Measurements from ENCODE around the gene PATL1. TPM values are rescaled to one million over a fixed set of nuclear protein-coding genes. Genes with fewer than 3 reads are reported as not detected.

PATL1 gene
- total RNA-seq, 1 experiment from 2014 or later, result 31.9 TPM

DNA sequence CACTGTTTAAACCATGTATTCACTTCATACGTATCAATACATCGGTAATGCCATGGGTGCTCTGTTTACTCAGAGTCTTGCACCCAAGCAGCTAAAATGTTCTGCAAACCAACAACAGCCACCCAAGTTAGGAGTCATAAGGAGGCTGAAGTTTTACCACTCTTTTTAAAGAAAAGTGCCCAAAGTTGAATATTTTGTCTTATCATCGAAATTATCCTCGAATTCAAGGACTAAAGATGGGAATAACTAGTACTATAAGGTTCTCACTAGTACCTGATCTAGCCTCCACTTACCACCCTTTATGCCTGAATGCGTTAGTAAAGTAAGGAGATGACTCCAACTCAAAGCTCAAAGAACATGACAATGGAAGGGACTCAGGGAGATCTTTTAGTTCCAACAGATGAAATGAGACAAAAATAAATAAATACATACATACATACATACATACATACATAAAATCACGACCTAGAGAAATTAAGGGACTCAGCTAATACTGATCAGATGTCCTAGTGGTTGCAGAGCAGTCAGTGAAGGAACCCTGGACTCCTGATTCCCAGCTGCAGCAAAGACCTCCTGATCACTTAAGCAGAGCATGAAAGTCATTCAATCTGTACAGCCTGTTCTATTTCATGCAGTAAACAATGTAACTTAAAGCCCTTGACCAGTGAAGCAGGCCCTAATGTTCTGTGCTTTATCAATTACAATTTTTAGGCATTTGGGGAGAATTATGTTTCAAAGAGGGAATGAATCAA lies 61.0 kb downstream of the PATL1 start:
- peaks cover 83% of the 10 kb centered on the region for H3K79me2 ChIP-seq (ENCODE audit: low read length)

GRCh38 chr11:59602432-59602831 lies 66.4 kb downstream of the PATL1 start:
- H3K79me2 ChIP-seq (ENCODE audit: low read length), result peaks cover 50% of the 10 kb centered on the region
- no peaks in the 10 kb centered on the region for H4K20me1 ChIP-seq (ENCODE audit: insufficient read depth, low read depth, low read length)
- no peak overlapping the region for H2AFZ ChIP-seq (ENCODE audit: low read length)
- no peak overlapping the region for H3K9ac ChIP-seq (ENCODE audit: low read length)
- no peak for DNase-seq
- no peaks in the 10 kb centered on the region for H3K9me3 ChIP-seq (ENCODE audit: low read length)
- H3K4me3 ChIP-seq (ENCODE audit: low read length), result no peak overlapping the region
- no peak overlapping the region for H3K27ac ChIP-seq (ENCODE audit: low read length)
- H3K4me1 ChIP-seq (ENCODE audit: low read length), result no peaks in the 10 kb centered on the region
- H3K9me2 ChIP-seq (replicated peaks; ENCODE audit: insufficient read depth, low read length), result no peaks in the 10 kb centered on the region
- no peaks in the 10 kb centered on the region for H3K27me3 ChIP-seq (ENCODE audit: low read length)
- H3K4me2 ChIP-seq (ENCODE audit: low read depth, low read length, poor library complexity, severe bottlenecking), result no peak overlapping the region
- peaks cover 61% of the 10 kb centered on the region for H3K36me3 ChIP-seq (ENCODE audit: insufficient read depth, low read length)

More for the DNA sequence above, 61.0 kb downstream of the PATL1 start:
- Histone ChIP-seq H3K9me3 (ENCODE audit: low read length) (no peaks in the 10 kb centered on the region), H3K4me2 (ENCODE audit: low read depth, low read length, poor library complexity, severe bottlenecking) (no peak overlapping the region), H4K20me1 (ENCODE audit: insufficient read depth, low read depth, low read length) (0 out of 2 replicates have a peak, but pooled peaks cover 9% of the 10 kb centered on the region), H3K27me3 (ENCODE audit: low read length) (no peaks in the 10 kb centered on the region), H3K36me3 (ENCODE audit: insufficient read depth, low read length) (peaks cover 57% of the 10 kb centered on the region; the same call in 1 of the 2 replicates), H3K27ac (ENCODE audit: low read length) (no peak overlapping the region), H3K9ac (ENCODE audit: low read length) (no peak overlapping the region), H2AFZ (ENCODE audit: low read length) (no peak overlapping the region), H3K4me1 (ENCODE audit: low read length) (peaks cover 11% of the 10 kb centered on the region), H3K4me3 (ENCODE audit: low read length) (no peak overlapping the region), H3K9me2 (replicated peaks; ENCODE audit: insufficient read depth, low read length) (no peaks in the 10 kb centered on the region)
- DNase-seq, result no peak

GRCh38 chr11:59601788-59602187 lies 67.0 kb downstream of the PATL1 start:
- no peaks in the 10 kb centered on the region for H3K9me3 ChIP-seq (ENCODE audit: low read length)
- H3K27ac ChIP-seq (ENCODE audit: low read length), result no peak overlapping the region
- no peak overlapping the region for H2AFZ ChIP-seq (ENCODE audit: low read length)
- peaks cover 43% of the 10 kb centered on the region for H3K79me2 ChIP-seq (ENCODE audit: low read length)
- no peak overlapping the region for H3K4me2 ChIP-seq (ENCODE audit: low read depth, low read length, poor library complexity, severe bottlenecking)
- H3K27me3 ChIP-seq (ENCODE audit: low read length), result no peaks in the 10 kb centered on the region
- H3K36me3 ChIP-seq (ENCODE audit: insufficient read depth, low read length), result peaks cover 56% of the 10 kb centered on the region
- no peak overlapping the region for H3K4me3 ChIP-seq (ENCODE audit: low read length)
- no peaks in the 10 kb centered on the region for H3K4me1 ChIP-seq (ENCODE audit: low read length)
- no peaks in the 10 kb centered on the region for H3K9me2 ChIP-seq (replicated peaks; ENCODE audit: insufficient read depth, low read length)
- no peak overlapping the region for H3K9ac ChIP-seq (ENCODE audit: low read length)
- DNase-seq, result no peak
- no peaks in the 10 kb centered on the region for H4K20me1 ChIP-seq (ENCODE audit: insufficient read depth, low read depth, low read length)

DNA sequence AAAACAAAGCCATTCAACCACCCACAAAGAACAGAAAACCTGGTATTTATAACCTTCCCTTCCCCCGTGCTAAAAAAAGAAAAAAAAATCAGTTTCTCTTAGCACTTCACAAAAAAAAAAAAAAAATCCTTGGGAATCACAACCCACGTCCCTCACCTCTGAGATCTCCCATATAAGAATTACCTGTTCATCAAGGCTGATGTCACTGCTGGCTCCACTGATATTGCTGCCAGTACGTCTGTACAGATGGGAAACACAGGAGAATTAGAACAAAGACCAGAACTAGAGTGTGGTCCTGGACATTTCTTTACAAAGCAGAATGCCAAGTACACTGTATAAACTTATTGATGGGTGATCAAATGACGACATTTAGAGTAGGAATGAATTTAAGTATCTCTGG lies 68.2 kb downstream of the PATL1 start:
- no peaks in the 10 kb centered on the region for H4K20me1 ChIP-seq (ENCODE audit: insufficient read depth, low read depth, low read length)
- peaks cover 54% of the 10 kb centered on the region for H3K36me3 ChIP-seq (ENCODE audit: insufficient read depth, low read length)
- DNase-seq, result no peak
- no peaks in the 10 kb centered on the region for H3K9me3 ChIP-seq (ENCODE audit: low read length)
- H3K4me1 ChIP-seq (ENCODE audit: low read length), result no peaks in the 10 kb centered on the region
- H2AFZ ChIP-seq (ENCODE audit: low read length), result no peak overlapping the region
- no peak overlapping the region for H3K4me2 ChIP-seq (ENCODE audit: low read depth, low read length, poor library complexity, severe bottlenecking)
- no peak overlapping the region for H3K27ac ChIP-seq (ENCODE audit: low read length)
- no peaks in the 10 kb centered on the region for H3K27me3 ChIP-seq (ENCODE audit: low read length)
- peaks cover 32% of the 10 kb centered on the region for H3K79me2 ChIP-seq (ENCODE audit: low read length)
- no peaks in the 10 kb centered on the region for H3K9me2 ChIP-seq (replicated peaks; ENCODE audit: insufficient read depth, low read length)
- no peak overlapping the region for H3K9ac ChIP-seq (ENCODE audit: low read length)
- H3K4me3 ChIP-seq (ENCODE audit: low read length), result no peak overlapping the region

DNA sequence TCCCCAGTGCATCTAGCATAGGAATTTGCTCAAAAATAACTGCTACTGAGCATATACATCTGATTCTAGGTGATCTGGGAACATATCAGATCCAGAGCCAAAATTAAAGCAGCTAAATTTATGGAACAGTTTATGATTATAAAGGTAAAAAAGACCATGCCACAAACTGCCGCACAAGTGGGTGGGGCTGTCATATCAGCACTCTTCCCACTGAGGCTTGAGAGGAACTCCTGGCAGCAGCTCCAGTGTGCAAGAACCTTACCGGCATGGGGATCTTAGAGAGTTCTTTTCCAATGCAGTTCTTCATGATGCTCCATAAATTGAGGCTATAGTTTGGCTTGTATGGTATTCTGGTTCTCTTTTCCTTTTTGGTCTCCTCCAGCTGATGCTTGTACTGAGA lies 68.6 kb downstream of the PATL1 start:
- Histone ChIP-seq H3K9ac (ENCODE audit: low read length) (no peak overlapping the region), H3K4me3 (ENCODE audit: low read length) (no peak overlapping the region), H3K4me1 (ENCODE audit: low read length) (no peaks in the 10 kb centered on the region), H3K9me2 (replicated peaks; ENCODE audit: insufficient read depth, low read length) (no peaks in the 10 kb centered on the region), H4K20me1 (ENCODE audit: insufficient read depth, low read depth, low read length) (no peaks in the 10 kb centered on the region), H2AFZ (ENCODE audit: low read length) (no peak overlapping the region), H3K36me3 (ENCODE audit: insufficient read depth, low read length) (peaks cover 55% of the 10 kb centered on the region), H3K27me3 (ENCODE audit: low read length) (no peaks in the 10 kb centered on the region), H3K4me2 (ENCODE audit: low read depth, low read length, poor library complexity, severe bottlenecking) (no peak overlapping the region), H3K27ac (ENCODE audit: low read length) (no peak overlapping the region), H3K9me3 (ENCODE audit: low read length) (no peaks in the 10 kb centered on the region), H3K79me2 (ENCODE audit: low read length) (peaks cover 30% of the 10 kb centered on the region)
- no peak for DNase-seq

DNA sequence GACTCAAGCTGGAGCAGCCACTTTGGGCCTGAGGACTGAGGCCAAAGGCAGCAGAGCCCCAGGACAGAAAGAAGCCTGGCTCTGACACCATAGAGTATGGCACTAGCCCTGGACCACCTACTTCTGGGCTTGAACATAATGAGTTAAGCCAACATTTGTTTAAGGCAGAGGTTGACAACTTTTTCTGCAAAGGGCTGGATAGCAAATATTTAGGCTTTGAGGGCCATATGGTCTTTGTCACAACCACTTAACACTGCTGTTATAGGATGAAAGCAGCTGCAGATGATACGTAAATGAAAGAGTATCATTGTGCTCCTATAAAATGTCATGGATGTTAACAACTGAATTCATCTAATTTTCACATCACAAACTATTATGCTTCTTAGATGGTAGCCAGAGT lies 69.9 kb downstream of the PATL1 start:
- Histone ChIP-seq H3K4me3 (ENCODE audit: low read length) (no peak overlapping the region), H3K27me3 (ENCODE audit: low read length) (no peaks in the 10 kb centered on the region), H3K9me2 (replicated peaks; ENCODE audit: insufficient read depth, low read length) (no peaks in the 10 kb centered on the region), H3K9ac (ENCODE audit: low read length) (no peak overlapping the region), H3K4me2 (ENCODE audit: low read depth, low read length, poor library complexity, severe bottlenecking) (no peak overlapping the region), H3K36me3 (ENCODE audit: insufficient read depth, low read length) (peaks cover 64% of the 10 kb centered on the region), H3K9me3 (ENCODE audit: low read length) (no peaks in the 10 kb centered on the region), H3K79me2 (ENCODE audit: low read length) (peaks cover 26% of the 10 kb centered on the region), H4K20me1 (ENCODE audit: insufficient read depth, low read depth, low read length) (no peaks in the 10 kb centered on the region), H3K27ac (ENCODE audit: low read length) (no peak overlapping the region), H3K4me1 (ENCODE audit: low read length) (no peaks in the 10 kb centered on the region), H2AFZ (ENCODE audit: low read length) (no peak overlapping the region)
- DNase-seq, result no peak

Small RNA genes within 50 kb of the gene (small RNA-seq; reads per million reads assigned to genes)
- not detected for gene MIR3162

Other genes with a start within 250 kb of the PATL1 start
- gene OR5A2, start 242.6 kb downstream of the PATL1 start, total RNA-seq (2014; rRNA removed; shearing (Covaris generic); ENCODE audit: low replicate concordance), result not detected in 2 replicates
- 0.04 and 0.07 TPM in 2 replicates for gene OR5A1, start 232.6 kb downstream of the PATL1 start, total RNA-seq (2014; rRNA removed; shearing (Covaris generic); ENCODE audit: low replicate concordance)
- not detected in 2 replicates for gene OR4D6, start 212.1 kb downstream of the PATL1 start, total RNA-seq (2014; rRNA removed; shearing (Covaris generic); ENCODE audit: low replicate concordance)
- not detected in 2 replicates for gene OR4D10, start 195.7 kb downstream of the PATL1 start, total RNA-seq (2014; rRNA removed; shearing (Covaris generic); ENCODE audit: low replicate concordance)
- not detected in 2 replicates for gene OR4D11, start 165.5 kb downstream of the PATL1 start, total RNA-seq (2014; rRNA removed; shearing (Covaris generic); ENCODE audit: low replicate concordance)
- 0.18 TPM in 1 of 2 replicates, not detected in the other for gene OR4D9, start 157.5 kb downstream of the PATL1 start, total RNA-seq (2014; rRNA removed; shearing (Covaris generic); ENCODE audit: low replicate concordance)
- 17.2 and 29.7 TPM in 2 replicates for gene OSBP, start 53.3 kb downstream of the PATL1 start, total RNA-seq (2014; rRNA removed; shearing (Covaris generic); ENCODE audit: low replicate concordance)
- not detected in 2 replicates for gene OR10V1, start 44.8 kb upstream of the PATL1 start, total RNA-seq (2014; rRNA removed; shearing (Covaris generic); ENCODE audit: low replicate concordance)
- 7.9 and 14.6 TPM in 2 replicates for gene STX3, start 86.3 kb upstream of the PATL1 start, total RNA-seq (2014; rRNA removed; shearing (Covaris generic); ENCODE audit: low replicate concordance)
- gene MRPL16, start 141.7 kb upstream of the PATL1 start, total RNA-seq (2014; rRNA removed; shearing (Covaris generic); ENCODE audit: low replicate concordance), result 70.1 and 81.6 TPM in 2 replicates
- not detected in 2 replicates for gene CBLIF, start 176.5 kb upstream of the PATL1 start, total RNA-seq (2014; rRNA removed; shearing (Covaris generic); ENCODE audit: low replicate concordance)
- not detected in 2 replicates for gene TCN1, start 197.4 kb upstream of the PATL1 start, total RNA-seq (2014; rRNA removed; shearing (Covaris generic); ENCODE audit: low replicate concordance)
- not detected in 2 replicates for gene OOSP3, start 209.7 kb upstream of the PATL1 start, total RNA-seq (2014; rRNA removed; shearing (Covaris generic); ENCODE audit: low replicate concordance)

All from Karpas-422 (cell line).